Astrocyte of the cerebellum (primary cell): Measurements from ENCODE around the gene NCK2.
"Not testable (repeated sequence)": the region's sequence is repeated elsewhere in the genome, so short reads cannot be mapped to it uniquely, and the experiment has no call there.

ENCODE experiments used
- DNase-seq: peaks from one replicate; pipeline ENCODE4 v3.0.0-alpha.2; 2011; ENCODE audit warnings: low read depth
- H3K4me3 ChIP-seq: 2 replicates; pipeline ENCODE4 v1.5.1; 2011; ENCODE audit warnings: mild to moderate bottlenecking, low read depth, low read length, moderate library complexity
- CTCF ChIP-seq: IDR thresholded peaks from 2 replicates; pipeline ENCODE4 v1.5.1; 2012; ENCODE audit warnings: low read length, low read depth, moderate library complexity, mild to moderate bottlenecking; ENCODE audit errors: missing control alignments
- in situ Hi-C: cut with HindIII; loops from 2 replicates; pipeline ENCODE4 v1.10.0; 2017; ENCODE audit warnings: low sequenced_read_pairs

Gene NCK2

GRCh38 chr2:105894327-105894944 is 149.7 kb downstream of the NCK2 start:
- no peak for DNase-seq
- H3K4me3 ChIP-seq: no peak overlapping the region
- in situ Hi-C loops: loop anchor here (10.0 kb wide), 1 partner anchor 80 kb away; no protein-coding TSS in a partner anchor
- TF ChIP-seq CTCF: no peak

DNA sequence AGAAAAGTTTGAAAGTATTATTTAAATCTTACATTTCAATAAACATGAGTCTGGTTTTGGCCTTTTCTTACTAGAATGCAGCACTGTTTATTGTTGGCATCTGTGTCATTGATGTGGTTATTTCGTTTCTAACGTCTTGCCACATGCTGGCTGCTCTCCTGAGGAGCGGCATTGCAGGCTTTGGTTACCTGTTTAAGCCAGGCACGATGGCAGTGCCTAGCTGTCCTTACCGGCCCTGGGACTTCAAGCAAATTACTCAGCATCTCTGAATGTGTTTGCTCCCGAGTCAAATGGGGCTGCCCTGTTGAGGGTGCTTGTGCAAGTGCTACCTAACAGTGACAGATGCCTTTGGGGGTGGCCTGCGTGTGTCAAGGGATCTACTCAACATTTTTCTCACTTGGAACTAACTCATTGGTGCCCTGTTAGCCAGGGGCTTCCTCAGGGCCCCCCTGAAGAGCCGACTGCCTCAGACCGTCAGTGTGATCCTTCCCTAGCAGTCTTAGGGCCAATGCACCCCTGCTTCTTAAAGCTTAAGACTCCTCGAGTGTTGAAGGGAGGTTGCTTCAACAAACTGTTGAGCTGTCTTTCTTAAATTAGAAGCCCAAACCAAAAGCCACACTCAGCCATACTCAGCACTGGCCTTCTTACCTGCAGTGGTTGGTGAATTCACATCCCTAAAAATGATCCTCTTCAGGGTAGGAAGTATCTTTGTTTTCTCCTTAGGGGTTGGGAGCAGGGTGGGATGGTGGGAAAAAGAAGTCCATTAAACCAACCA is 151.5 kb downstream of the NCK2 start:
- in situ Hi-C loops: loop anchor here (10.0 kb wide), 1 partner anchor 79 kb away; no protein-coding TSS in a partner anchor
- DNase-seq: no peak

DNA sequence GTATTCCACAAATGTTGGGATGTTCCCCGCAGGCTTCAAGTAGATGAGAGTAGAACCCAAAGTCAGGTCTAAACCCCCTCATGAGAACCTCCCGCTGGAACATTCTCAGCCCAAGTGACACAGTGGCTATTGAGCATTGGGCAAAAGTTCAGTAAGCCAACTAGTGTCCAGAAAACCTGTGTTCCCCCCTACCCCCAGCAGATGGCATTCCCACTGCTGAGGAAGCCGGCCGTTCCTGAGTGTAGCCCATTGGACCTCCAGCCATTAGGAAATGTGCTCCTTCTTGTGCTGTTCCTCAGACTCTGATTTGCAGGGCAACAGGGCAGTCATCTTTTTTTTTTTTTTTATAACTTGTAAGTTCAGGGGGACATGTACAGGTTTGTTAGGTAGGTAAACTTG is 152.1 kb downstream of the NCK2 start:
- in situ Hi-C loops: loop anchor here (10.0 kb wide), 1 partner anchor 78 kb away; no protein-coding TSS in a partner anchor
- H3K4me3 ChIP-seq: no peak overlapping the region
- no peak for DNase-seq
- TF ChIP-seq CTCF: no peak

More for the DNA sequence above, 151.5 kb downstream of the NCK2 start:
- TF ChIP-seq CTCF: no peak
- H3K4me3 ChIP-seq: no peak overlapping the region

GRCh38 chr2:105897694-105898093 is 153.0 kb downstream of the NCK2 start:
- not testable (repeated sequence) for DNase-seq, H3K4me3 ChIP-seq
- in situ Hi-C loops: loop anchor here (10.0 kb wide), 1 partner anchor 77 kb away; no protein-coding TSS in a partner anchor

GRCh38 chr2:105903051-105903674 is 158.5 kb downstream of the NCK2 start:
- in situ Hi-C loops: no loop called here
- no peak overlapping the region for H3K4me3 ChIP-seq
- TF ChIP-seq CTCF: no peak
- no peak for DNase-seq

- DNase-seq: no peak
- in situ Hi-C loops: no loop called here
- no peak overlapping the region for H3K4me3 ChIP-seq
- no peak for TF ChIP-seq CTCF
These were observed 160.2 kb downstream of the NCK2 start for GRCh38 chr2:105904938-105905337.
